GM19324 (cell line): ENCODE data around the gene NUCKS1.

Source experiments
- ATAC-seq: cut with Tn5 transposase; IDR thresholded peaks from one replicate; pipeline ENCODE4 v1.9.1; 2021; ENCODE audit warnings: mild to moderate bottlenecking, moderate library complexity; ENCODE audit not compliant: unreplicated experiment, low FRiP score

The NUCKS1 gene

GRCh38 chr1:205750138-205751035 is at the start of gene NUCKS1:
Gene NUCKS1, minus strand, starts transcription at chr1:205750182. Its CDS starts 209 bp downstream, at chr1:205749973.
- ATAC-seq, result peak; percentile 74

- ATAC-seq, result no peak
Observed at GRCh38 chr1:205798577-205798976, 48.6 kb upstream of the NUCKS1 start.

GRCh38 chr1:205797168-205797567 is 47.2 kb upstream of the NUCKS1 start:
- no peak for ATAC-seq

GRCh38 chr1:205794011-205794730 is 44.2 kb upstream of the NUCKS1 start:
- ATAC-seq, result peak; percentile 63

GRCh38 chr1:205792961-205793673 is 43.1 kb upstream of the NUCKS1 start:
- ATAC-seq, result no peak

- no peak for ATAC-seq
Observed at GRCh38 chr1:205792481-205792881, 42.5 kb upstream of the NUCKS1 start.

GRCh38 chr1:205791568-205792180 is 41.7 kb upstream of the NUCKS1 start:
- no peak for ATAC-seq

GRCh38 chr1:205787287-205787916 is 37.4 kb upstream of the NUCKS1 start:
- ATAC-seq, result no peak

GRCh38 chr1:205786601-205787000 is 36.6 kb upstream of the NUCKS1 start:
- no peak for ATAC-seq

- no peak for ATAC-seq
Observed at GRCh38 chr1:205785446-205785845, 35.5 kb upstream of the NUCKS1 start.

- no peak for ATAC-seq
Observed at GRCh38 chr1:205783904-205784303, 33.9 kb upstream of the NUCKS1 start.

- ATAC-seq, result no peak
Observed at GRCh38 chr1:205783433-205783795, 33.4 kb upstream of the NUCKS1 start.

- no peak for ATAC-seq
Observed at GRCh38 chr1:205782627-205783432, 32.8 kb upstream of the NUCKS1 start.

GRCh38 chr1:205780335-205780734 is 30.4 kb upstream of the NUCKS1 start:
- ATAC-seq, result no peak

GRCh38 chr1:205777994-205778393 is 28.0 kb upstream of the NUCKS1 start:
- ATAC-seq, result no peak

GRCh38 chr1:205775717-205776056 is 25.7 kb upstream of the NUCKS1 start:
- ATAC-seq, result no peak

GRCh38 chr1:205775015-205775716 is 25.2 kb upstream of the NUCKS1 start, which contains the start of gene RAB29:
Gene RAB29, minus strand, starts transcription at chr1:205775482. Its CDS starts 526 bp downstream, at chr1:205774956.
- peak; percentile 70 for ATAC-seq

- peak; percentile 10 for ATAC-seq
Observed at GRCh38 chr1:205774198-205775014, 24.4 kb upstream of the NUCKS1 start.
